Tibial nerve (tissue), 4 donors: ENCODE data around the gene FAR1.

Experiments used
- EP300 ChIP-seq, 2 donors: sonication (generic); formaldehyde crosslinking; IDR thresholded peaks; one replicate each; pipeline ENCODE4 v1.6.1; 2017; ENCODE audit warnings: antibody characterized with exemption in 2 of 2, mild to moderate bottlenecking in 1 of 2
- TF ChIP-seq, protein P1 (sequence below), 5 experiments: fragments of 200-600 bp in 3 of 5; fragments of 450-650 bp in 2 of 5; sonication (generic) in 3 of 5; IDR thresholded peaks; one replicate each; pipeline ENCODE4 v1.5.1; 2016 to 2019; ENCODE audit warnings: antibody characterized with exemption in 5 of 5, mild to moderate bottlenecking in 3 of 5, moderate library complexity in 2 of 5

DNA sequence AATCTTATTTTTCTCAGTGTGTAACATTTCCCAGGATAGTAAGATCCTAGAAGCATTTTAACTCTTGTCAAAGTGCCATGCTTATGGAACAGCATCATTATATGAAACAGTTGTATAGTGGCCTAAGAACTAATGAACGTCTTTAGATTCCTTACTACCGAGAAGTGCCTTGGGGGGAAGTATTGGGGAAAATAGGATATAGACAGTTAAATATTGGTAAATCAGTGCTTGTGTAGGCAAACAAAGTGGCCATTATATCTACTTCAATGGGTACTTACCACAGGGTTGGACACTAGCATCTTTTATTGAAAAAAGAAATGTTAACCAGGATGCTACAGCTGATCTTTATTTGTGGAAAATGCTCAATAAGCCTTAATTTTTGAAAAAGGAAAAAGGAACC, 11.3 kb downstream of the FAR1 start:
- TF ChIP-seq, protein P1, sequence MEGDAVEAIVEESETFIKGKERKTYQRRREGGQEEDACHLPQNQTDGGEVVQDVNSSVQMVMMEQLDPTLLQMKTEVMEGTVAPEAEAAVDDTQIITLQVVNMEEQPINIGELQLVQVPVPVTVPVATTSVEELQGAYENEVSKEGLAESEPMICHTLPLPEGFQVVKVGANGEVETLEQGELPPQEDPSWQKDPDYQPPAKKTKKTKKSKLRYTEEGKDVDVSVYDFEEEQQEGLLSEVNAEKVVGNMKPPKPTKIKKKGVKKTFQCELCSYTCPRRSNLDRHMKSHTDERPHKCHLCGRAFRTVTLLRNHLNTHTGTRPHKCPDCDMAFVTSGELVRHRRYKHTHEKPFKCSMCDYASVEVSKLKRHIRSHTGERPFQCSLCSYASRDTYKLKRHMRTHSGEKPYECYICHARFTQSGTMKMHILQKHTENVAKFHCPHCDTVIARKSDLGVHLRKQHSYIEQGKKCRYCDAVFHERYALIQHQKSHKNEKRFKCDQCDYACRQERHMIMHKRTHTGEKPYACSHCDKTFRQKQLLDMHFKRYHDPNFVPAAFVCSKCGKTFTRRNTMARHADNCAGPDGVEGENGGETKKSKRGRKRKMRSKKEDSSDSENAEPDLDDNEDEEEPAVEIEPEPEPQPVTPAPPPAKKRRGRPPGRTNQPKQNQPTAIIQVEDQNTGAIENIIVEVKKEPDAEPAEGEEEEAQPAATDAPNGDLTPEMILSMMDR (IDR thresholded peaks at IDR 0.05), result no peak
- TF ChIP-seq EP300 (IDR thresholded peaks at IDR 0.05), result no peak
